IPS DF 6.9 (cell line): Measurements from ENCODE around the gene REPS2.

Experiments used
- DNase-seq: peaks from one replicate; pipeline ENCODE4 v3.0.0-alpha.2; 2013; ENCODE audit warnings: low read depth, low spot score
- H3K27ac ChIP-seq: one replicate; pipeline ENCODE4 v1.5.1; 2013; ENCODE audit warnings: low read length, control low read depth
- H3K27me3 ChIP-seq: 2 replicates; pipeline ENCODE4 v1.6.1; 2013; ENCODE audit warnings: mild to moderate bottlenecking, low read length; ENCODE audit not compliant: control insufficient read depth, insufficient read depth
- H3K36me3 ChIP-seq: 2 replicates; pipeline ENCODE4 v1.6.1; 2013; ENCODE audit warnings: low read length; ENCODE audit not compliant: control insufficient read depth, insufficient read depth
- H3K4me1 ChIP-seq: 2 replicates; pipeline ENCODE4 v1.6.1; 2013; ENCODE audit warnings: low read length; ENCODE audit not compliant: control insufficient read depth, insufficient read depth
- H3K4me3 ChIP-seq: 2 replicates; pipeline ENCODE4 v1.5.1; 2013; ENCODE audit warnings: mild to moderate bottlenecking, low read length
- H3K9me3 ChIP-seq: 2 replicates; pipeline ENCODE4 v1.6.1; 2013; ENCODE audit warnings: low read length, inconsistent platforms; ENCODE audit not compliant: control insufficient read depth, insufficient read depth
- WGBS: extraction: QIAGEN DNeasy Blood & Tissue Kit; methylation state at CpG from one replicate; pipeline ENCODE4 v1.1.7; 2013; ENCODE audit warnings: mixed read lengths, missing lambda C conversion rate; ENCODE audit not compliant: insufficient read length, insufficient coverage; 5-methylcytosine and 5-hydroxymethylcytosine counted together

Gene REPS2

GRCh38 chrX:17161991-17162390 is 215.5 kb downstream of the REPS2 start:
- Histone ChIP-seq H3K27me3 (no peaks in the 10 kb centered on the region), H3K27ac (no peak overlapping the region), H3K4me1 (no peaks in the 10 kb centered on the region), H3K4me3 (no peak overlapping the region), H3K9me3 (no peaks in the 10 kb centered on the region), H3K36me3 (no peaks in the 10 kb centered on the region)
- no CpG with 5 or more reads among the region's 1 CpG for WGBS
- DNase-seq: no peak

- Histone ChIP-seq H3K27ac (no peak overlapping the region), H3K4me1 (no peaks in the 10 kb centered on the region), H3K4me3 (no peak overlapping the region), H3K36me3 (no peaks in the 10 kb centered on the region), H3K9me3 (no peaks in the 10 kb centered on the region), H3K27me3 (no peaks in the 10 kb centered on the region)
- WGBS: 100% methylated on average over 1 of the region's 1 CpG
- DNase-seq: no peak
Observed at GRCh38 chrX:17164079-17164478, 217.6 kb downstream of the REPS2 start.

- H3K4me3 ChIP-seq: no peak overlapping the region
- no peaks in the 10 kb centered on the region for H3K27me3 ChIP-seq
- H3K4me1 ChIP-seq: no peaks in the 10 kb centered on the region
- no peaks in the 10 kb centered on the region for H3K36me3 ChIP-seq
- no peak overlapping the region for H3K27ac ChIP-seq
- no peaks in the 10 kb centered on the region for H3K9me3 ChIP-seq
- no peak for DNase-seq
- no CpG with 5 or more reads among the region's 1 CpG for WGBS
Observed at GRCh38 chrX:17164941-17165340, 218.5 kb downstream of the REPS2 start.

GRCh38 chrX:17167915-17168314 is 221.5 kb downstream of the REPS2 start:
- H3K27ac ChIP-seq: no peak overlapping the region
- no CpG with 5 or more reads among the region's 2 CpGs for WGBS
- no peaks in the 10 kb centered on the region for H3K27me3 ChIP-seq
- H3K9me3 ChIP-seq: no peaks in the 10 kb centered on the region
- DNase-seq: no peak
- H3K4me1 ChIP-seq: no peaks in the 10 kb centered on the region
- H3K4me3 ChIP-seq: no peak overlapping the region
- H3K36me3 ChIP-seq: no peaks in the 10 kb centered on the region

GRCh38 chrX:17170973-17171372 is 224.5 kb downstream of the REPS2 start:
- WGBS: no CpG with 5 or more reads among the region's 2 CpGs
- no peak overlapping the region for H3K4me3 ChIP-seq
- H3K27ac ChIP-seq: no peak overlapping the region
- no peaks in the 10 kb centered on the region for H3K4me1 ChIP-seq
- H3K27me3 ChIP-seq: no peaks in the 10 kb centered on the region
- no peak for DNase-seq
- no peaks in the 10 kb centered on the region for H3K9me3 ChIP-seq
- H3K36me3 ChIP-seq: no peaks in the 10 kb centered on the region

GRCh38 chrX:17174671-17175070 is 228.2 kb downstream of the REPS2 start:
- no peaks in the 10 kb centered on the region for H3K36me3 ChIP-seq
- no CpG with 5 or more reads among the region's 8 CpGs for WGBS
- DNase-seq: no peak
- H3K27me3 ChIP-seq: no peaks in the 10 kb centered on the region
- no peak overlapping the region for H3K27ac ChIP-seq
- H3K4me1 ChIP-seq: no peaks in the 10 kb centered on the region
- no peak overlapping the region for H3K4me3 ChIP-seq
- H3K9me3 ChIP-seq: no peaks in the 10 kb centered on the region

- no peaks in the 10 kb centered on the region for H3K4me1 ChIP-seq
- DNase-seq: no peak
- no peak overlapping the region for H3K27ac ChIP-seq
- H3K4me3 ChIP-seq: no peak overlapping the region
- no peaks in the 10 kb centered on the region for H3K27me3 ChIP-seq
- no CpG with 5 or more reads among the region's 3 CpGs for WGBS
- H3K9me3 ChIP-seq: no peaks in the 10 kb centered on the region
- no peaks in the 10 kb centered on the region for H3K36me3 ChIP-seq
Observed at GRCh38 chrX:17182317-17182716, 235.9 kb downstream of the REPS2 start.

GRCh38 chrX:17183566-17183965 is 237.1 kb downstream of the REPS2 start:
- H3K27me3 ChIP-seq: no peaks in the 10 kb centered on the region
- no CpG with 5 or more reads among the region's 2 CpGs for WGBS
- no peak for DNase-seq
- H3K4me1 ChIP-seq: no peaks in the 10 kb centered on the region
- H3K4me3 ChIP-seq: no peak overlapping the region
- H3K27ac ChIP-seq: no peak overlapping the region
- H3K36me3 ChIP-seq: no peaks in the 10 kb centered on the region
- H3K9me3 ChIP-seq: no peaks in the 10 kb centered on the region

- no CpG with 5 or more reads among the region's 5 CpGs for WGBS
- Histone ChIP-seq H3K4me1 (no peaks in the 10 kb centered on the region), H3K27ac (no peak overlapping the region), H3K4me3 (no peak overlapping the region), H3K27me3 (no peaks in the 10 kb centered on the region), H3K36me3 (no peaks in the 10 kb centered on the region), H3K9me3 (no peaks in the 10 kb centered on the region)
- DNase-seq: no peak
Observed at GRCh38 chrX:17185431-17185830, 239.0 kb downstream of the REPS2 start.

- Histone ChIP-seq H3K4me1 (no peaks in the 10 kb centered on the region), H3K9me3 (no peaks in the 10 kb centered on the region), H3K4me3 (no peak overlapping the region), H3K27me3 (no peaks in the 10 kb centered on the region), H3K36me3 (no peaks in the 10 kb centered on the region), H3K27ac (no peak overlapping the region)
- no CpG with 5 or more reads among the region's 7 CpGs for WGBS
- DNase-seq: no peak
Observed at GRCh38 chrX:17187136-17187756, 240.8 kb downstream of the REPS2 start.

GRCh38 chrX:17192106-17192505 is 245.6 kb downstream of the REPS2 start:
- no peak overlapping the region for H3K27ac ChIP-seq
- no peaks in the 10 kb centered on the region for H3K27me3 ChIP-seq
- H3K4me3 ChIP-seq: no peak overlapping the region
- H3K36me3 ChIP-seq: no peaks in the 10 kb centered on the region
- no peaks in the 10 kb centered on the region for H3K9me3 ChIP-seq
- no peaks in the 10 kb centered on the region for H3K4me1 ChIP-seq
- no CpG with 5 or more reads among the region's 8 CpGs for WGBS
- DNase-seq: no peak
